Measurements from ENCODE around the gene ARHGEF28. TPM values are rescaled to one million over a fixed set of nuclear protein-coding genes. Genes with fewer than 3 reads are reported as not detected.

Gene ARHGEF28
- polyA plus RNA-seq, 3 donors = not detected

DNA sequence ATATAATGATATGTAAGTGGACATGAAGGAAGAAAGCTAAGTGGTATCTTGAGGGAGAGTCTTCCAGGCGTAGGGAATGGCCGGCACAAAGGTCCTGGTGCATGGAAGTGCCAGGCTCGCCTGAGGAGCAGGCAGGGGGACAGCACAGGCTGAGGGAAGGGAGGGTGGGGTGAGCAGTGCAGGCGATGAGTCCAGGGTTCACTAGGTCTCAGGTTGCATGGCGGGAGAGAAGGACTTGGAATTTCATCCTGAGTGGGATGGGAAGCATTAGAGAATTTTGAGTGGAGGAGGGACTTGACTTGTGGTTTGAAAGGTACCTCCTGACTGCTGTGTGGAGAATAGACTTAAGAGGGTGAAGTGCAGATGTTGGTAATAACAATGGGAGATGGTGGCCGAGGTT, 268.9 kb downstream of the ARHGEF28 start:
- Histone ChIP-seq H3K4me2 (replicated peaks; ENCODE audit: extremely low read depth, low read length, poor library complexity, severe bottlenecking) (no peak overlapping the region), H4K20me1 (ENCODE audit: insufficient read depth, low read length) (no peaks in the 10 kb centered on the region), H3K9me3 (replicated peaks in 1 of 2; ENCODE audit: control insufficient read depth in 1 of 2, insufficient read depth in 1 of 2, low read length in 2 of 2) (no peaks in the 10 kb centered on the region), H3K79me2 (ENCODE audit: insufficient read depth, low read length) (no peaks in the 10 kb centered on the region), H2AFZ (ENCODE audit: insufficient read depth, low read depth, low read length, poor library complexity, severe bottlenecking) (peak overlapping the region; percentile 31), H3K4me1 (ENCODE audit: control insufficient read depth in 1 of 2, insufficient read depth in 2 of 2, low read length in 2 of 2) (peaks cover 8 to 19% of the 10 kb centered on the region in 2 donors), H3K27ac (ENCODE audit: low read depth in 1 of 2, low read length in 2 of 2) (no peak overlapping the region), H3K9ac (ENCODE audit: insufficient read depth, low read length, poor library complexity, severe bottlenecking) (no peak overlapping the region), H3K27me3 (ENCODE audit: control insufficient read depth in 2 of 2, insufficient read depth in 2 of 2, low read length in 2 of 2) (no peaks in the 10 kb centered on the region), H3K36me3 (replicated peaks in 1 of 2; ENCODE audit: control insufficient read depth in 1 of 2, insufficient read depth in 2 of 2, low read length in 2 of 2) (no peaks in the 10 kb centered on the region), H3K4me3 (replicated peaks in 1 of 3; ENCODE audit: low read depth in 2 of 3, low read length in 3 of 3) (no peak overlapping the region)
- H3K27ac Mint-ChIP-seq = peak overlapping the region in 1 of 7 donors; percentile 9
- H3K4me3 Mint-ChIP-seq = no peak overlapping the region
- H3K36me3 Mint-ChIP-seq = no peaks in the 10 kb centered on the region
- peaks cover 0 to 4% (median 2%) of the 10 kb centered on the region in 7 donors for H3K9me3 Mint-ChIP-seq
- intact Hi-C loops (cut with micrococcal nuclease) = no loop called here
- DNase-seq = no peak
- TF ChIP-seq, protein P1, sequence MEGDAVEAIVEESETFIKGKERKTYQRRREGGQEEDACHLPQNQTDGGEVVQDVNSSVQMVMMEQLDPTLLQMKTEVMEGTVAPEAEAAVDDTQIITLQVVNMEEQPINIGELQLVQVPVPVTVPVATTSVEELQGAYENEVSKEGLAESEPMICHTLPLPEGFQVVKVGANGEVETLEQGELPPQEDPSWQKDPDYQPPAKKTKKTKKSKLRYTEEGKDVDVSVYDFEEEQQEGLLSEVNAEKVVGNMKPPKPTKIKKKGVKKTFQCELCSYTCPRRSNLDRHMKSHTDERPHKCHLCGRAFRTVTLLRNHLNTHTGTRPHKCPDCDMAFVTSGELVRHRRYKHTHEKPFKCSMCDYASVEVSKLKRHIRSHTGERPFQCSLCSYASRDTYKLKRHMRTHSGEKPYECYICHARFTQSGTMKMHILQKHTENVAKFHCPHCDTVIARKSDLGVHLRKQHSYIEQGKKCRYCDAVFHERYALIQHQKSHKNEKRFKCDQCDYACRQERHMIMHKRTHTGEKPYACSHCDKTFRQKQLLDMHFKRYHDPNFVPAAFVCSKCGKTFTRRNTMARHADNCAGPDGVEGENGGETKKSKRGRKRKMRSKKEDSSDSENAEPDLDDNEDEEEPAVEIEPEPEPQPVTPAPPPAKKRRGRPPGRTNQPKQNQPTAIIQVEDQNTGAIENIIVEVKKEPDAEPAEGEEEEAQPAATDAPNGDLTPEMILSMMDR (IDR thresholded peaks at IDR 0.05) = no peak
- peaks cover 0 to 5% (median 3%) of the 10 kb centered on the region in 3 donors for H3K27me3 Mint-ChIP-seq (ENCODE audit: low read depth in 3 of 3)
- 100% methylated on average over 6 of the region's 6 CpGs for WGBS (ENCODE audit: insufficient coverage)
- H3K4me1 Mint-ChIP-seq = peaks cover 30% of the 10 kb centered on the region

DNA sequence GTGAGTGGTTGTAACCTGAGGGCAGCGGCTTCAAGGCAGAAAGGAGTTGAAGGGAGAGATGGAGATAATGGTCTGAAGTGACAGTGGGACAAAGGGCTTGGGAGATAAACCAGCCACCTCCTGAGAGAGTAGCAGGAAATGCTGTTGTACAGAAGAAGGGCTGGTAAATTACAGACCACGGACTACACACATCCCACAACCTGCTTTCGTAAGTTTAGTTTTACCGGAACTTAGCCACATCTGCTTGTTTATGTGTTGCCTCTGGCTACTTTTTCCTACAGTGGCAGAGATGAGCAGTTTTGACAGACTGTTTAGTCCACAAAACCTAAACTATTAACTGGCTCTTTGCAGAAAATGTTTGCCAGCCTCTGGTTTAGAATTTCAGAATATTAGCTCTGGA, 269.5 kb downstream of the ARHGEF28 start:
- Histone ChIP-seq H3K4me2 (replicated peaks; ENCODE audit: extremely low read depth, low read length, poor library complexity, severe bottlenecking) (no peak overlapping the region), H3K36me3 (replicated peaks in 1 of 2; ENCODE audit: control insufficient read depth in 1 of 2, insufficient read depth in 2 of 2, low read length in 2 of 2) (no peaks in the 10 kb centered on the region), H4K20me1 (ENCODE audit: insufficient read depth, low read length) (no peaks in the 10 kb centered on the region), H3K9ac (ENCODE audit: insufficient read depth, low read length, poor library complexity, severe bottlenecking) (no peak overlapping the region), H3K4me3 (replicated peaks in 1 of 3; ENCODE audit: low read depth in 2 of 3, low read length in 3 of 3) (no peak overlapping the region), H3K4me1 (ENCODE audit: control insufficient read depth in 1 of 2, insufficient read depth in 2 of 2, low read length in 2 of 2) (peaks cover 8 to 19% of the 10 kb centered on the region in 2 donors), H3K79me2 (ENCODE audit: insufficient read depth, low read length) (no peaks in the 10 kb centered on the region), H3K9me3 (replicated peaks in 1 of 2; ENCODE audit: control insufficient read depth in 1 of 2, insufficient read depth in 1 of 2, low read length in 2 of 2) (no peaks in the 10 kb centered on the region), H3K27ac (ENCODE audit: low read depth in 1 of 2, low read length in 2 of 2) (no peak overlapping the region), H2AFZ (ENCODE audit: insufficient read depth, low read depth, low read length, poor library complexity, severe bottlenecking) (peak overlapping the region; percentile 31), H3K27me3 (ENCODE audit: control insufficient read depth in 2 of 2, insufficient read depth in 2 of 2, low read length in 2 of 2) (no peaks in the 10 kb centered on the region)
- Mint-ChIP-seq H3K4me1 (peaks cover 30% of the 10 kb centered on the region), H3K4me3 (no peak overlapping the region), H3K27me3 (ENCODE audit: low read depth in 3 of 3) (peaks cover 0 to 3% (median 3%) of the 10 kb centered on the region in 3 donors), H3K36me3 (no peaks in the 10 kb centered on the region), H3K27ac (no peak overlapping the region), H3K9me3 (peaks cover 0 to 4% (median 2%) of the 10 kb centered on the region in 7 donors)
- WGBS (ENCODE audit: insufficient coverage) = 33% methylated on average over 3 of the region's 4 CpGs
- TF ChIP-seq, protein P1 (IDR thresholded peaks at IDR 0.05) = no peak
- no peak for DNase-seq
- intact Hi-C loops (cut with micrococcal nuclease) = no loop called here

All from CD14-positive monocyte (primary cell).